MM.1S (cell line): ENCODE results near the gene IL17RD.

Source experiments
- EZH2 ChIP-seq: fragments of 300-600 bp; sonication (generic); optimal IDR thresholded peaks from 2 replicates; pipeline ENCODE3; 2017; ENCODE audit warnings: low read depth, mild to moderate bottlenecking, antibody characterized with exemption, low read length, mixed read lengths
- TF ChIP-seq, protein P1 (sequence below): fragments of 300-600 bp; sonication (generic); IDR thresholded peaks from 2 replicates; pipeline ENCODE4 v1.5.1; 2016; ENCODE audit warnings: antibody characterized with exemption, low read length, mixed read lengths

DNA sequence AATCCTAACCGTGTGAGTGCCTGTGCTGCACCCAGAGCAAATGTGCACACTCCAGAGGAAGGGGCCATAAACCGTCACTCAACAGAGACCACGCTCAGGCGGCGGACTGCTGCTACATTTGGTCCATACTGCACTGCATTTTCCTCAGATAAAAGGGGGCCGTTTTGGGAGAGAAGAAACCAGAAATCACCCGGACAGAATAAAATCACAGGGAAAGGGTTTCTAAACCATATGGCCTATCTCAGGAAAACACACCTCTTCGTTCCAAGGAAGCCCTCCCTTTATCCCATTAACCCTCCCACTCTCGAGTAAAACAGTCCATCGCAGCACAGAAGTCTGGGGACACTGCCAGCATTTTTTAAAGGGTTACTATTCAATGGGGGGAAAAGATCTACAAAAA, 7.6 kb downstream of the IL17RD start:
- TF ChIP-seq, protein P1, sequence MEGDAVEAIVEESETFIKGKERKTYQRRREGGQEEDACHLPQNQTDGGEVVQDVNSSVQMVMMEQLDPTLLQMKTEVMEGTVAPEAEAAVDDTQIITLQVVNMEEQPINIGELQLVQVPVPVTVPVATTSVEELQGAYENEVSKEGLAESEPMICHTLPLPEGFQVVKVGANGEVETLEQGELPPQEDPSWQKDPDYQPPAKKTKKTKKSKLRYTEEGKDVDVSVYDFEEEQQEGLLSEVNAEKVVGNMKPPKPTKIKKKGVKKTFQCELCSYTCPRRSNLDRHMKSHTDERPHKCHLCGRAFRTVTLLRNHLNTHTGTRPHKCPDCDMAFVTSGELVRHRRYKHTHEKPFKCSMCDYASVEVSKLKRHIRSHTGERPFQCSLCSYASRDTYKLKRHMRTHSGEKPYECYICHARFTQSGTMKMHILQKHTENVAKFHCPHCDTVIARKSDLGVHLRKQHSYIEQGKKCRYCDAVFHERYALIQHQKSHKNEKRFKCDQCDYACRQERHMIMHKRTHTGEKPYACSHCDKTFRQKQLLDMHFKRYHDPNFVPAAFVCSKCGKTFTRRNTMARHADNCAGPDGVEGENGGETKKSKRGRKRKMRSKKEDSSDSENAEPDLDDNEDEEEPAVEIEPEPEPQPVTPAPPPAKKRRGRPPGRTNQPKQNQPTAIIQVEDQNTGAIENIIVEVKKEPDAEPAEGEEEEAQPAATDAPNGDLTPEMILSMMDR, result no peak
- TF ChIP-seq EZH2, result no peak
